HG02870 (cell line): ENCODE measurements around the gene ST8SIA3.

Source experiments
- ATAC-seq: cut with Tn5 transposase; IDR thresholded peaks from one replicate; pipeline ENCODE4 v1.9.1; 2021; ENCODE audit warnings: mild to moderate bottlenecking, moderate library complexity; ENCODE audit not compliant: unreplicated experiment

ST8SIA3 gene

GRCh38 chr18:57352271-57352701 lies at the start of gene ST8SIA3:
Gene ST8SIA3 (plus strand): TSS chr18:57352557. CDS start chr18:57352847, 290 bp downstream.
- ATAC-seq = no peak

GRCh38 chr18:57311472-57311871 lies 40.9 kb upstream of the ST8SIA3 start:
- no peak for ATAC-seq

GRCh38 chr18:57312346-57313144 lies 39.8 kb upstream of the ST8SIA3 start:
- ATAC-seq = no peak

- ATAC-seq = no peak
These were observed 31.8 kb upstream of the ST8SIA3 start for GRCh38 chr18:57320603-57321002.

GRCh38 chr18:57325491-57326166 lies 26.7 kb upstream of the ST8SIA3 start:
- ATAC-seq = no peak

GRCh38 chr18:57326718-57327323 lies 25.5 kb upstream of the ST8SIA3 start:
- no peak for ATAC-seq

- no peak for ATAC-seq
These were observed 23.7 kb upstream of the ST8SIA3 start for GRCh38 chr18:57328665-57329064.

- no peak for ATAC-seq
These were observed 22.5 kb upstream of the ST8SIA3 start for GRCh38 chr18:57329856-57330255.

- no peak for ATAC-seq
These were observed 20.6 kb upstream of the ST8SIA3 start for GRCh38 chr18:57331718-57332117.

- no peak for ATAC-seq
These were observed 18.4 kb upstream of the ST8SIA3 start for GRCh38 chr18:57333940-57334339.

- ATAC-seq = no peak
These were observed 18.0 kb upstream of the ST8SIA3 start for GRCh38 chr18:57334383-57334782.

GRCh38 chr18:57336343-57336742 lies 16.0 kb upstream of the ST8SIA3 start:
- no peak for ATAC-seq

- no peak for ATAC-seq
These were observed 14.5 kb upstream of the ST8SIA3 start for GRCh38 chr18:57337890-57338289.

GRCh38 chr18:57343833-57344232 lies 8.5 kb upstream of the ST8SIA3 start:
- ATAC-seq = no peak

- ATAC-seq = no peak
These were observed 5.5 kb upstream of the ST8SIA3 start for GRCh38 chr18:57346876-57347275.

- no peak for ATAC-seq
These were observed 4.6 kb upstream of the ST8SIA3 start for GRCh38 chr18:57347784-57348183.

- no peak for ATAC-seq
These were observed 392 bp downstream of the ST8SIA3 start for GRCh38 chr18:57352761-57353136.

GRCh38 chr18:57353137-57353939 lies 981 bp downstream of the ST8SIA3 start:
- ATAC-seq = no peak

GRCh38 chr18:57353940-57354461 lies 1.6 kb downstream of the ST8SIA3 start:
- ATAC-seq = no peak

- no peak for ATAC-seq
These were observed 7.1 kb downstream of the ST8SIA3 start for GRCh38 chr18:57359433-57359832.

GRCh38 chr18:57362714-57363113 lies 10.4 kb downstream of the ST8SIA3 start:
- ATAC-seq = no peak
